Right ventricle myocardium superior (tissue), 1 donor: Measurements from ENCODE around the gene NR1D2. TPM values are rescaled to one million over a fixed set of nuclear protein-coding genes. Genes with fewer than 3 reads are reported as not detected.
"Not testable (repeated sequence)": the region's sequence is repeated elsewhere in the genome, so short reads cannot be mapped to it uniquely, and the experiment has no call there.

Experiments used
- ATAC-seq: fragments of 200-7000 bp; cut with Tn5 transposase; one replicate; pipeline ENCODE4 v1.9.1; 2020; ENCODE audit warnings: mild to moderate bottlenecking; ENCODE audit not compliant: poor library complexity
- DNase-seq: peaks from one replicate; pipeline ENCODE4 v3.0.0-alpha.2; 2020
- intact Hi-C: fragments of 100-400 bp; cut with DNase I; formaldehyde crosslinking; loops from one replicate; pipeline ENCODE4 v1.11.2; 2022
- total RNA-seq: library from RNA; stranded (reverse); fragmentation: NEBNext Ultra II Directional; extraction: Animal tissue kit (Norgen Biotek cat#: 25700); gene quantifications from one replicate; pipeline ENCODE4 v1.2.1, GENCODE V29; 2021
- donor health status: DM: no; HTN: yes; CAD: no; lungs with severe emphysema.

The NR1D2 gene
- total RNA-seq, 1 donor from 2014 or later = 47.1 TPM

GRCh38 chr3:23993556-23994243, 48.6 kb downstream of the NR1D2 start:
- intact Hi-C loops = no loop called here
- DNase-seq (no peak), ATAC-seq (peak; percentile 32)

- intact Hi-C loops = no loop called here
- ATAC-seq (peak; percentile 65), DNase-seq (no peak)
Observed at GRCh38 chr3:23994244-23994569, 49.1 kb downstream of the NR1D2 start.

GRCh38 chr3:23995219-23995618, 50.1 kb downstream of the NR1D2 start:
- DNase-seq = no peak
- ATAC-seq = no peak
- intact Hi-C loops = loop anchor here (5.0 kb wide), 1 partner anchor 242 kb away; no protein-coding TSS in a partner anchor

- no peak for DNase-seq
- intact Hi-C loops = loop anchor here (5.0 kb wide), 1 partner anchor 241 kb away; no protein-coding TSS in a partner anchor
- no peak for ATAC-seq
Observed at GRCh38 chr3:23996095-23996524, 51.0 kb downstream of the NR1D2 start.

- intact Hi-C loops = loop anchor here (5.0 kb wide), 1 partner anchor 238 kb away; no protein-coding TSS in a partner anchor
- ATAC-seq (peak; percentile 43), DNase-seq (peak; percentile 79)
Observed at GRCh38 chr3:23999012-23999641, 54.0 kb downstream of the NR1D2 start.

- intact Hi-C loops = no loop called here
- DNase-seq = no peak
- ATAC-seq = no peak
Observed at GRCh38 chr3:24002129-24002528, 57.0 kb downstream of the NR1D2 start.

- intact Hi-C loops = no loop called here
- DNase-seq (no peak), ATAC-seq (no peak)
Observed at GRCh38 chr3:24003466-24003865, 58.4 kb downstream of the NR1D2 start.

GRCh38 chr3:24004171-24004938, 59.3 kb downstream of the NR1D2 start:
- intact Hi-C loops = no loop called here
- no peak for DNase-seq
- no peak for ATAC-seq

GRCh38 chr3:24005669-24006068, 60.6 kb downstream of the NR1D2 start:
- ATAC-seq (no peak), DNase-seq (no peak)
- intact Hi-C loops = no loop called here

- intact Hi-C loops, ATAC-seq, DNase-seq: not testable (repeated sequence)
Observed at GRCh38 chr3:24010834-24011233, 65.7 kb downstream of the NR1D2 start.

- intact Hi-C loops = no loop called here
Observed at GRCh38 chr3:24012589-24013269, 67.6 kb downstream of the NR1D2 start.

GRCh38 chr3:24017305-24017704, 72.2 kb downstream of the NR1D2 start:
- intact Hi-C loops = no loop called here
- peak; percentile 77 for ATAC-seq
- no peak for DNase-seq

More at GRCh38 chr3:24012589-24013269, 67.6 kb downstream of the NR1D2 start:
- no peak for ATAC-seq
- DNase-seq = no peak

GRCh38 chr3:24018784-24019570, 73.9 kb downstream of the NR1D2 start:
- ATAC-seq = no peak
- intact Hi-C loops = no loop called here
- no peak for DNase-seq

GRCh38 chr3:24019585-24019984, 74.5 kb downstream of the NR1D2 start:
- no peak for DNase-seq
- intact Hi-C loops = no loop called here
- no peak for ATAC-seq

GRCh38 chr3:24020036-24020691, 75.1 kb downstream of the NR1D2 start:
- ATAC-seq = no peak

GRCh38 chr3:24023197-24023596, 78.1 kb downstream of the NR1D2 start:
- ATAC-seq (no peak), DNase-seq (no peak)
- intact Hi-C loops = no loop called here

More at GRCh38 chr3:24020036-24020691, 75.1 kb downstream of the NR1D2 start:
- no peak for DNase-seq
- intact Hi-C loops = no loop called here

GRCh38 chr3:24025805-24026204, 80.7 kb downstream of the NR1D2 start:
- ATAC-seq (no peak), DNase-seq (no peak)
- intact Hi-C loops = no loop called here

GRCh38 chr3:24026665-24027064, 81.6 kb downstream of the NR1D2 start:
- intact Hi-C loops, DNase-seq: not testable (repeated sequence)

More at GRCh38 chr3:24026665-24027064, 81.6 kb downstream of the NR1D2 start:
- not testable (repeated sequence) for ATAC-seq
